OCI-LY1 (cell line): ENCODE results near the gene ABCA13.

Experiments used
- CTCF ChIP-seq: fragments of 200-600 bp; sonication (generic), shearing (Covaris generic); IDR thresholded peaks from 2 replicates; pipeline ENCODE4 v1.5.1; 2017; ENCODE audit warnings: mild to moderate bottlenecking, antibody characterized with exemption, low read length, moderate library complexity, mixed read lengths
- EZH2 ChIP-seq: fragments of 200-600 bp; sonication (generic), shearing (Covaris generic); IDR thresholded peaks from 2 replicates; pipeline ENCODE4 v1.8.0; 2017; ENCODE audit warnings: borderline replicate concordance, mixed run types, mild to moderate bottlenecking, antibody characterized with exemption, low read length, moderate library complexity, mixed read lengths

- no peak for TF ChIP-seq CTCF
- no peak for TF ChIP-seq EZH2
These were observed 129.9 kb downstream of the ABCA13 start for GRCh38 chr7:48301201-48301600.
